DMS153 treated with DMSO at 0.1 percent for 48 hours (cell line): ENCODE results near the gene CACNB4.

ENCODE experiments used
- DNase-seq: peaks from one replicate; lab custom pipeline; 2025; ENCODE audit not compliant: unreplicated experiment; lab: John Stamatoyannopoulos, UW

Gene CACNB4

GRCh38 chr2:151793123-151793522, 305.7 kb downstream of the CACNB4 start:
- no peak for DNase-seq

GRCh38 chr2:151792589-151792988, 306.3 kb downstream of the CACNB4 start:
- DNase-seq, result no peak

- no peak for DNase-seq
These were observed 307.3 kb downstream of the CACNB4 start for GRCh38 chr2:151791545-151791944.

GRCh38 chr2:151790689-151791088, 308.2 kb downstream of the CACNB4 start:
- no peak for DNase-seq

- no peak for DNase-seq
These were observed 309.6 kb downstream of the CACNB4 start for GRCh38 chr2:151789055-151789834.

GRCh38 chr2:151786483-151786882, 312.4 kb downstream of the CACNB4 start:
- DNase-seq, result no peak

GRCh38 chr2:151786077-151786476, 312.8 kb downstream of the CACNB4 start:
- no peak for DNase-seq

GRCh38 chr2:151783133-151783520, 315.7 kb downstream of the CACNB4 start:
- no peak for DNase-seq
